HG03565 (cell line): ENCODE results near the gene BANF1.

ENCODE experiments used
- ATAC-seq: cut with Tn5 transposase; IDR thresholded peaks from one replicate; pipeline ENCODE4 v1.9.1; 2021; ENCODE audit warnings: mild to moderate bottlenecking, moderate library complexity; ENCODE audit not compliant: unreplicated experiment

BANF1 gene

DNA sequence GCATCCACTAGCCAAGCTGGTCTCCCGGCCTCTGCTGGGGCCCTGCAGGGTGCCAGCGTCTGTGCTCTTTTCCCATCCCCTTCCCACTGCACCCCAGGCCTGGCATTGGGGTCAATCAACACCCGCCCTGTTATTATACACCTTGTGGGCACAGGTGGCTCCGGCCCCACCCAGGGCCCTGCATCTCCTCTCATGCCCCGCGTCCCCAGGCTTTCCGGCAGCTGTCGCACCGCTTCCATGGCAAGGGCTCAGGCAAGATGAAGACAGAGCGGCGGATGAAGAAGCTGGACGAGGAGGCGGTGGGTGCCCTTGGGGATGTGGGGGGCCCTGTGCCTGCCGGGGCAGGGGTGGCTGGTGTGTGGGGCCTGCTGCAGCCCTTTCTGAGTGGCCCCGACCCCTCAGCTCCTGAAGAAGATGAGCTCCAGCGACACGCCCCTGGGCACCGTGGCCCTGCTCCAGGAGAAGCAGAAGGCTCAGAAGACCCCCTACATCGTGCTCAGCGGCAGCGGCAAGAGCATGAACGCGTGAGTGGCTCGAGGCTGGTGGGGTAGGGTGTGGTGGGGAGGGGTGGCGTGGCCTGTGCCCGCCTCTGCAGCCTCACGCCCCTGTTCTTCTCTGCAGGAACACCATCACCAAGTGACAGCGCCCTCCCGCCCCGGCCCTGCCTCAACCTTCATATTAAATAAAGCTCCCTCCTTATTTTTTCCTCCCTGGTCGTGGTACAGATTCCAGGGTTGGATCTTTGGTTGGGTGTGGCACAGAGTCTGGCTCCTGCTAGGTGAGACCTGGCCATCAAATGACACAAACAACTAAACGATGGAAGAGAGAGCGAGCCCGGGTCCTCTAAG lies 23.7 kb upstream of the BANF1 start:
- ATAC-seq, result no peak

GRCh38 chr11:65979261-65979759 lies 23.0 kb upstream of the BANF1 start:
- no peak for ATAC-seq

DNA sequence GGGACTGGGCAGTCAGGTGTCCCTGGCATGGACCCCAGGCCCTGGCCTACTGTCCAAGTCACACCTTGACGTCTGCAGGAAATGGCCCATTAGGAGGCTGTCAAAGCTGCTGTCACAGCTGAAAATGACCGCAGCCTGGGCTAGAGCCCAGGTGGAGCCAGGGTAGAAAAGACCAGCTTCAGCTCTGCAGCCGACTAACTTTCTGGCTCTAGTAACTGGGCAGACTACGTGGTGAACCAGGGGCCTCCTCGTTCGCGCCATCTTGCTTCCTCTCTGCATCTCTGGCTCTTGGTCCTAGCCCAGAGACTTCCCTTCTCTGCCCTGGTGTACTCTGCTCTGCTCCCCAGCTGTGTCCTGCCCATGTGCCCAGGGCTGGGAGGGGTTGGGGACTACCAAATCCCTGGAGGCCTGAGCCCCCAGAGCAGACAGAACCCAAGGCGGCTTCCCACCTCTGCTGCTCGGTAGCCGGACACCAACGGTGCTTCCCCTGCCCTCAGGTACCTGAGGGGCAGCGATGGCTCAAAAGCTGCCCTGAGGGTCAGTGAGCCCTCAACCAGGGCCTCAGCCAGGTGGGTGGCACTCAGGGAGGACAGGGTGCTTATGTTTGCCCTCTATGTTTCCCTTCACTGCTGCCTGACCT lies 21.1 kb upstream of the BANF1 start:
- no peak for ATAC-seq

- ATAC-seq, result no peak
Measured at GRCh38 chr11:65981972-65982823, 20.1 kb upstream of the BANF1 start.

GRCh38 chr11:65982824-65983588 lies 19.3 kb upstream of the BANF1 start:
- no peak for ATAC-seq

DNA sequence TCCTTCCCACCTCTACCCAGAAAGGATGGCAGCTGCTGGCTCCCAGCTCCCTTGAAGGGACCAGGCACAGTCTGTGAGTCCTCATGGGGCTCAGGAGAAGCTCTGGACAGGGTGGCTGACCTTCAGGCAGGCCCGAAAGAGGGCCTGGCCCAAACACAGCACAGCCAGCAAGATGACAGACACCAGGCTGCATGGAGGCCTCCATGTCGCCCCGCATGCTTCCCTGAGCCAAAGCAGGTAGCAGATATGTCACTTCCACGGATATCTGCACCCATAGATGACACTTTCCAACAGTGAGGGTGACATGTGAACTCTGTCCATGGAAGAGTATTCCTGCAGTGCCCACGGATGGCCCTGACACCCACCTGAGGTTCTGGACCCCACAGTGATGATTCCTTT lies 18.7 kb upstream of the BANF1 start:
- no peak for ATAC-seq

DNA sequence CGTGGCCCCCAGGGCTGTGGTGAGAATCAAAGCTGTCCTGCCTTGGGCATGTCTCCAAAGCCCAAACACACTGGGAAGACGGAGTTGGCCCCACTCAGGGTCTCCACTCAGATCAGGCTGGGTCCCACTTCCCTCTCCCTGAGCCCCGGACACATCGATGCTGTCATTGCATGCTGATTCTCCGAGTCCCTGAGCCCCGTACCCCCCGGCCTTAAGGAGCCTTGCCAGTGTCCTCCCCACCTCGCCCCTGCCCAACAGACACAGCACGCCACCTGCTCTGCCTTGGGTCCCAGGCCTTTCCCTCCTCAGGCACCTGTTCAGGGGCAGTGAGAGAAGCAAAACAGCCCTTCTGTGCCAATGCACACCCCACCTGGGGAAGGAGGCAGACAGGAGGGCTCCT lies 15.0 kb upstream of the BANF1 start:
- ATAC-seq, result no peak

- peak; percentile 95 for ATAC-seq
Measured at GRCh38 chr11:65988791-65989592, 13.3 kb upstream of the BANF1 start.

GRCh38 chr11:65992056-65992455 lies 10.2 kb upstream of the BANF1 start:
- no peak for ATAC-seq

DNA sequence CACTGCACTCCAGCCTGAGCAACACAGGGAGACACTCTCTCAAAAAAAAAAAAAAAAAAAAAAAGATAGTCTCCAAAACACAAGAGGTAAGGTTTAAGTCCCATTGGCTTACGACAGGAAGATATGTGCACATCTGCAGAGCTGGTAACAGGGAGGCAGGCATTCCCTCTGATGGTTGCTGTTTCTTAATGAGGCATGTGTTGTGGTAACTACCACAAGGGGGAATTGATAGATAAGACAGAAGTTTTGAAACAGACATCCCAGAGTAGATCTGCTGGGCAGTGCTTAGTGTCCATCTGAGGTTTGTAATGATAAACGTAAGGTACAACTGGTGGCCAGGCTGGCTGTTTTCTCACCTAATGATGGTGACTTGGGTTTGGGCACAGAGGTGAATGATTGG lies 5.0 kb upstream of the BANF1 start:
- ATAC-seq, result no peak

GRCh38 chr11:66002648-66003225 lies 434 bp downstream of the BANF1 start:
- ATAC-seq, result peak; percentile 42

DNA sequence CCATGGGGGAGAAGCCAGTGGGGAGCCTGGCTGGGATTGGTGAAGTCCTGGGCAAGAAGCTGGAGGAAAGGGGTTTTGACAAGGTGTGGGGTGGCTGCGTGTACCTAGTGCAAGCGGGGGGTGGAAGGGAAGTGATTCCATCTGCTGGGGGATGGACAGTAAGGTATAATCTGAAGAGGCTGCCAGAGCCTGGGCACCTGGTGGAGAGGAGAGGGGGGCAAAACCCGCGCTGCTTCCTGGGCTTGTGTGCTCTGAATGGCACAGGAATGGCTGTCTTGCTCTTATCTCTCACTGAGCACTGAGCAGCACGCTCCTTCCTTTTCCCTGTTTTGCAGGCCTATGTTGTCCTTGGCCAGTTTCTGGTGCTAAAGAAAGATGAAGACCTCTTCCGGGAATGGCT lies 988 bp downstream of the BANF1 start:
- no peak for ATAC-seq

- no peak for ATAC-seq
Measured at GRCh38 chr11:66004186-66004585, 1.9 kb downstream of the BANF1 start.

GRCh38 chr11:66006134-66006890 lies 4.0 kb downstream of the BANF1 start:
- ATAC-seq, result no peak

DNA sequence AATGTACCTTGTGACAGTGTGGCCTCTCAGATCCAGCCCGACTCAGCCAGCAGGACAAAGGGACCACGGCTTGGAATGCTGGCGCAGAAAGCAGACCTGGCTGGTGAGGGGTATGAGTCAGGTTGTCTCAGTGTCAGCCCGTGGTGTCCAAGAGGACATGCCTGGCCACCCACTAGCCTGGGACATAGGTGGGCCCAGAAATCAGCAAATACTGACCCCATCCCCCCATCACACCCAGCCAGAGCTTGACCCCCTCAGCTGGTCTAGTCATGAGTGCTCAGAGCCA lies 4.5 kb downstream of the BANF1 start:
- ATAC-seq, result no peak

GRCh38 chr11:66007201-66007634 lies 4.9 kb downstream of the BANF1 start:
- ATAC-seq, result no peak

DNA sequence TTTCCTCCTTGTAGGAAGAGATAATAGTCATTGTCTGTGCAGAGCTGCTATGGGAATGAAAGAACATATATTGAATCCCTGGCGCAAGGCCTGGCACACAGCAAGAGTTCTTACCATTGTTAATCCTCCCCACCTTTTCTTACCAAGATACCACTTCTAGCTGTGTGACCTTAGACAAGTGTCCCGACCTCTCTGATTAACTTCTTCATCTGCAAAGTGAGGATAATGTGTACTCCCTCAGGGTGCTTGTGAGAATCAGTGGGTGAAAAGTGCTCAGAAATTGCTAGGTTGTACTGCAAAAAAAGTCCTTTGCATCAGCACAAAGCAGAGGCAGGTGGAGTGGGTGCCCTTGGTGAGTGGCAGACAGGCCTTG lies 5.8 kb downstream of the BANF1 start:
- ATAC-seq, result no peak

DNA sequence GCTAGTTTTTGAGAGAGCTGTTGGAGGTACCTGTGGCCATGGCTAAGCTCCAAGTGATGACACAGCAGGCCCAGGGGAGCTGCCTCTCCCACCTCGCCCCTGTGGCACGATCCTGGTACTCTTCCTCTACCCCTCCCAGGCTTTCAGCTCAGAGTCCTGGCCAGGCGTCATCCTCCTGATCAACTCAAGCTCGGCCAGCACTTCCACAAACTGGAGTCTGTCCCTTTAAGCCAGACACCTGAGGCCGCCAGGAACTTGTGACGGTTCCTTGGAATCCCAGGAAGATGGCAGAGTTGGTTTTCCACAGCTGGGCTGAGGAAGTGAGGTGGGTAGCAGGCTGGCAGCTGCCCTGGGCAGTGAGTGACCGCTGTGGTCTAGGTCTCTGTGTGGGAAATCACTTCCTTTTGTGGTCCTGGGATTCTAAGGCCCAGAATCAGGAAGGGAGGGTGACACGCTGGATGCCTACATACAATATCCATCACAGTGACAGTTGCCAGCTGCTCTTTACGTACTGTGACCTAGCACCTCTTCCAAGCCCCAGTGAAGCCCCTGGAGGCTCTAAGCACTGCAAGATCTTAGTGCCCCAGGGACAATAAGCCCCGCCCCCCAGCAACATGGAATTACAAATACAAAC lies 6.3 kb downstream of the BANF1 start:
- ATAC-seq, result no peak
